SHP77 (cell line): Measurements from ENCODE around the gene CXCR3.
"Not testable (repeated sequence)": the region's sequence is repeated elsewhere in the genome, so short reads cannot be mapped to it uniquely, and the experiment has no call there.

Experiments
- DNase-seq, 2 experiments: peaks; one replicate each; lab custom pipeline; 2025; lab: John Stamatoyannopoulos, UW

The CXCR3 gene

DNA sequence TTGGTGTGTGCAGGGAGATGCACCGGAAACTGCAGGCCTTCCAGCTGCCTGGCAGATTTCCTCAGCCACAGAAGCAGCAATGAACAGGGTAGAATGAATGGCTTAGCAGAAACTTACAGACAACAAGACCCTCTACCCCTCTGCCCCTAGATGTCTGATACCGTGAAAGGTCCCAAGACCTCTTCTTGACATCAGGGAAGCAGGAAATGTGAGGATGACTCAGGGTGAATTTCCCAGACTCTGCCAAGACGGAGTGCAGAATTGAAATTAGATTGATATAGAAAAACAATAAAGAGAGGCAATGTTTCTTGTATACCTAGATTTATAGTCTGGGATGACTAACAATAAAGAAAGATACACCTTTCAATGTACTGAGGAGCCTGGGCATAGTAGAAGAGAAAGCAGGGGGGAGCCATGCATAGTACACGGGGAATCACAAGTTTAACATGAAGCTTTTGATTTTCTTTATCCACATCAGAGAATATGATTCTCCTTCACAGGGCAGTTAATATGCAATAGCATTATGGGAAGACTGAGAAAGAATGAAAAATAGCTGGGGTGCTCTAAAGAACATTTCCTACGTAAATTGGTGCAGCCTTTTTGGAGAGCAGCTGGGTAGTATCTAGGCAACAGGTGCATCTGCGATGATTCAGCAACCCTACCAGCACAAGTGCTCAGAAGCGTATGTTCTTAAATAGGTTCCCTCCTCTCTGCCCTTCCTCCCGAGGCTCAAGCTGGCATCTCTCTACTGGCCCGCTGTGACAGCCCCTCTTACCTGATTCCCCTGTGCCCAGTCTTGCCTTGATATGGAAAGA is 18.3 kb upstream of the CXCR3 start:
- DNase-seq, result peak; percentile 45 to 58

DNA sequence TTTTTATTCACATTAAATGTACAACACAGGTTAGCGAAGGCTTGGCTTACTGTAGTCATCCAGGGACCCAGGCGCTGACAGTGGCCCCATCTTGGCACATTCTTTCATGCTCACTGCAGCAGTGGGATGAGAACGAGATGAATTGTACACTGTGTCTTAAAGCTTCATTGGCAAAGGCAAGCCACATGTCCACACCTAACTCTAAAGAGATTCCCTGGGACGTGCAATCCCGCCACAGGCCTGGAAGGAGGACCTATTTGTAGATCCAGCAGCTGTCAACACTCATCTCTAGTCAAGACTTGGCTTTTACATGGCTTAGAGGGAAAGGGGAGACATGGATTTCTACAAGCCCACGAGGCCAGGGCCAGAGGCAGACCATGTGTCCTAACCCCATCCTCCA is 16.1 kb upstream of the CXCR3 start:
- DNase-seq, result no peak

DNA sequence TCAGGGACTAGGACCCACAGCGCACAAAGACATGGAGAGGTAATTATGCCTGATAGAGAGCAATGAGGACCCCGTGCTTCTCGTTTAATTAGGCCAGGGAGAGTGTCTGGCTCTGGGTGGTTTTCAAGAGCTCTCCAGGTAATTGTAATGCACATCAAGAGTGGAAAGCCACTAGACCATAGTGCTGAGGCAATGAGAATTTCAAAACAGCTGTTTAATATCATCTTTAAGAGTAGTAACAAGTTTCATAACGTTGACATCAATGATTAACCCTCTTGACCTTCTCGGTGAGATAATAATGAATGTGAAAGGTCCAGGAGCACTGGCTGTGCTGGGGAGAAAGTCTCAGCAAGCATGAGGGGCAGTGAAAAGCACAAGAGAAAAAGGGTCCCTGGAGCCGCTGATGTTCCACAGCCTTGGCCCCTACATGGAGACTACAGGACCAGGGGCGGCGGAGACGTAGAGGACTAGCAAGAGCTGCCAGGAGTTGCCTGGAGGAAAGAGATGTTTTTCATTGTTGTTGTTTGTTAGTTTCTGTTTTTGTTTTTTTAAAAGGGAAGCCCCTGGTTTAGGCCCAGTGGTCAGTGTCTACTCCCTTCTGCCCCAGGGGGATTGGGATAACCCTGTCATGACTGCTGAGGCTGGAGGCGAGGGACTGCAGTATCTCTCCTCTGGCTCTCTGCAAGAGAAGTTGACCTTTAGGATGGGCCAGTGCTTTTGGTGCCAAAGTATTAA is 14.8 kb upstream of the CXCR3 start:
- no peak for DNase-seq

DNA sequence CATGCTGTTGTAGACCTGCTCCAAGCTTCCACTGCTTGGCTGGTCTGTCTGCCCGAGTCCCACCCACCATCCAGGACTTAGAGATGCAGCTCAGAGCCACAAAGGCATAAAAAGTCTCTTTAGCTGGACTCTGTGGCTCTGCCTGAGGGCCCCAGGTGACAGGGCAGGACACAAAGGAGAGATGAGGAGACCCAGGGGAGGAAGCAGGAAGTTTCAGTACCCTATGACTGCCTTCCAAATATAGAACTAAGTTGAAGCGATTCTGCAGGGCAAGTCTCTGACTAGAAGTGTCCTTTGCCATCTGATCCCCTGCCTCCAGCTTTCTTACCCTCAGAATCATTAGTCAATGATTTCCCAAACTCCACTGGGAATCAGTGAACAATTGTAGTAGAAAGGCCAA is 11.2 kb upstream of the CXCR3 start:
- DNase-seq, result no peak

DNA sequence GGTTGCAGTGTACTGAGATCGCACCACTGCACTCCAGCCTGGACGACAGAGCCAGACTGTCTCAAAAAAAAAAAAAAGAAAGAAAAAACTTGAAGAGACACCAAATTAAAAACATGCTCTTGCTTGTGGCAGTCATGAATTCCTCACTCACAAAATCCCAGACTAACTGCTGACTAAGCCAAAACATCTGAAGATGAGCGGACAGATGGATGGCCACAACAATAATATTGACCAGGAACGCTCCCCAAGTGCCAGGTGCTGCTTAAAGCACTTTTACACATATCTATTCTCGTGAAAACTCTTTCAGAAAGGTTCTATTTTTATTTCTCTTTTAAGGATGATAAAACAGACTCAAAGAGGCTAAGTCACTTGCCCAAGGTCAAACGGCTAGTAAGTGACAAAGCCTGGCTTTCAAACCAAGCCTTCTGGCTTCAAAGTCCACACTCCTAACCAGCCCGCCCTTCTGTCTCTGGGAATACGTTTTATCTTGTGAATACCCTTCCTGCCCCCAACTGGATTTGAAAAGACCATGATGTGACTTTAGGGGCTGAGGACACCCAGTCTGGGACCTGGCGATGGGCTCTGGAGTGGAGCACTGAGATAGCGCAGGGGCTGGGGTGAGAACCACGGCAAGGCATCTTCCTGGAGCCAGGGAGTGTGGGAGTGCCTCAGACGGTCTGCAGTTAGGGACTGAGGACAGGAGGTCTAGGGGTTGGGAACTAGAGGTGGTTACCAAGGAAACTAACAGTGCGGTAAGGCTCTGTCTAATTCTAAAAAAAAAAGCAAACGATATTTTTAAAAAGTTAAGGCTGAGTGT is 9.5 kb upstream of the CXCR3 start:
- DNase-seq, result no peak

DNA sequence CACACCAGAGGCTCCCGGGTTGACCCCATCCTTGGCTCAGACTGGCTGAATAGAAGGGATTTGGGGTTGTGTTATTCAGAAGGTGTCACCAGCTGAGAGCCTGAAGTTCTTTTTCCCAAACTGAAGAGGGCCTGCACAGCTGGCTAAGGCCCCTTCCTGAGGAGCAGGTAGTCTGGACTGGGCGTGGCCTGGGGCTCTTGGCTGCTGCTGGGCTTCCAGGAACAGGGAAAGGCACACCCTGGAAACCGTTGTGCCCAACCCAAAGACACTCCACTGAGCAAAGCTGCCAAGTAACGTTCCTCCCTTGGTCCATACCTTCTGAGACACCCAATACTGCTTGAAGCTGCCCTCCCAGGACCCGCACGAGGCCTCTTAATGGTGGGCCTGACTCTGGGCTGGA is 8.3 kb upstream of the CXCR3 start:
- DNase-seq, result no peak

DNA sequence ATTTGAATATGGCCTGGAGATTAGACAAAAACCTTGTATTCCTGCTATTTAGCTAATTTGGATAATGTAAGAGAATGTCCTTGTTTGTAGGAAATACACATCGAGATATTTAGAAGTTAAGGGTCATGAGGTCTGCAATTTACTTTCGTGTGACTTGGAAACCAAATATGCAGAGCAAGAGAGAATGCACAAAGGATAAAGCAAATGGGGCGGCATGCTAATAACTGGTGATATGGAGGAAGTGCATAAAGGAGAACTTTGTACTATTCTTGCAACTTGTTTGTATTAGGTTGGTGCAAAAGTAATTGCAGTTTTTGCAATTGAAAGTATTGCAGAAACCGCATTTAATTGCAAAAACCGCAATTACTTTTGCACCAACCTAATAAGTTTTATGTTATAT is 7.2 kb upstream of the CXCR3 start:
- no peak for DNase-seq

DNA sequence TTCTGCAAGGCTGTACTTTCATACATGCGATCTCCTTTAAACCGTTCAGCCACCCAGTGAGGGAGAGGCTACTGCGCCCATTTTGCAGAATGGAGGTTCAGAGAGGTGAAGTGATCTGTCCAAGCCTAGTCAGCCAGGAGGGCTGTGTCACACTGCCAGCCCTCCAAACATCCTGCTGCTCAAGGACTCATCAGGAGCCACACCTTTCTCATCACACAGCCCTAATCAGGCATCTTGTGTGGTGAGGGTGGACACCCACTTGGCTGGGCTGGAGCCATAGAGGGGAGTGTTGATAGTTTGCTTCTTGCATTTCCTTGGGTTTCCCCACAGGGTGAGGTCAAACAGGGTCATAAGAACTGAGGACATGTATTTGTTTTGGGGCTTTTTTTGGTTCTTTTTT is 5.4 kb upstream of the CXCR3 start:
- DNase-seq, result no peak

DNA sequence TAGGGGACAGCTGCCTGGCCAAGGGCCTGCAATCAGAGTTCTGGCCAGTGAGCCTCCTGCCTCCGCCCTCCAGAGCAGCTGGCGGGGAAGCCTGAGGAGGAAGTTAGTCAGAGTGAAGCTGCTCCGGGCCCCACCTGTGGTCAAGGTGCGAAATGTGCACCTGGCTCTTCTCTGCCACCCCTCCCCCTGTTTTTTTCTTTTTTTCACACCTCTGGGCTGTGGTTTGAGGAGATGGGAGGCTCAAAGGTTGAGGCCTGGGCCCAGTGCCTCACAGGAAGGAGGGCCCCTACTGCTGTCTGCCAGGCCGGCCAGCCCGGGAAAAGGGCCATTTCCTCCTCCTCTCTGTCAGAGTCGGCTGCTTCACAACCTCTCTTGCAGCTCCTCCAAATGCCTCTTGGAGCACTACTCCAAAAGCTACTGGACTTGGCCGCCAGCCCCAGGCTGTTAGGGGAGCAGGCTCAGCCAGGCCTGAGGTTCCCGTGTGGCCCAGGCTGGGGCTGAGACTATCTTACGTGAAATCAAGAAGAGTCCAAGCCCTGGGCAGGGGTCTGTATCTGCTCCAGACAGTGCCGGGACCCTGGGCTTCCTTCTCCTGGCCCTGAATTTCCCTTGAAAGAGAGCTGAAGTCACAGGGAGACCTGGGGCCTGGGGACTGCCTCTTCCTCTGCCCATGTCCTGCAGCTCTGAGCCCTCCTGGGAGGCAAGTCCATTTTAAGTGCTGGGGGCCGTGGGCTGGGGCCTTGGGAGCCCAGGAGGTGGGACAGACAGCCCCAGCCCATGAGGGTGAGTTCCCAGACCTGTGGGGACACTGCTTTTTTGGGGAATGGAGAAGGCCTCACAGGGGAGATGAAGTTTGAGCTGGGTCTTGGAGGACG is 4.5 kb upstream of the CXCR3 start:
- DNase-seq, result peak; percentile 14 to 29

DNA sequence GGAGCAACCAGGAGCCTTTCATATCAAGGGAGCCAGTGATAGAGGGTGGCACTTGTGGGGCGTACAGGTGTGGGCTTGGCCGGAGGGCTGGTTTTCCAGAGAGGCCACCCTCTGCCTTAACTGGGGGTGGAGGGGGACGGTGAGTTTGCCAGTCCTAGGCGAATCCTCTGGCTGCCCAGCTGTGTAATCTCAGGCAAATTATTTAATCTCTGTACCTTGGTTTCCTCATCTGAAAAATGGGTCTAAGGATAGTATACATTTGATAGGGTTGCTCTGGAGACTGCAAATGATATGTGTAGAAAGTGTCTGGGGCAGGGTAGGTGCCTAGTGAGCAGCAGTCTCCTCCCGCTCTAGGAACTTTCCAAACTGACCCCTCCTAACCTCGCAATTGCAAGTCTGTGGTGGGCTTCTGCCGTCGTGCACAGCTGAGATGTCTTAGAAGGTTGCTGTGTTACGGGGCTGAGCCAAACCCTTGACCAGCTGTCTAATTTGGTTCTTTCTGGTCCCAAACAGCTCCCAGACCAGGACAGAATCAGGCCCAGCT is 3.8 kb upstream of the CXCR3 start:
- DNase-seq, result no peak

DNA sequence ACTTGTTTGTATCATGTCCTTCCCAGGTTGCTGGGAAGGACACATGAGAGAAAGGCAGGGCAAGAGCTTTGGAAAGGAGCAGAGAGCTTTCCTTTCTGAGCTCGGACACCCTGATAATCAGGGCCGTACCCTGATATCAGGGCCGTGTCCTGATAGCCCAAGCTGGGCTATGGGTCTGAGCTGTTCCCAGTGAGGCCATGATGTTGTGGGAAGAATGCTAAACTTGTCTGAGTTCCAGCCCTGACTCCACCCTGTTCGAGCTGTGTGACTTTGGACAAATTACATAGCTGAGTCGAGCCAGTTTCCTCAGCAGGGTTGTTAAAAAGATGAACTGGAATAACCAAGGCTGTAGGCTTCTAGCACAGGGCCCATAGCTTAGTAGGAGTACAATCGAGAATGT is 3.3 kb upstream of the CXCR3 start:
- DNase-seq, result no peak

DNA sequence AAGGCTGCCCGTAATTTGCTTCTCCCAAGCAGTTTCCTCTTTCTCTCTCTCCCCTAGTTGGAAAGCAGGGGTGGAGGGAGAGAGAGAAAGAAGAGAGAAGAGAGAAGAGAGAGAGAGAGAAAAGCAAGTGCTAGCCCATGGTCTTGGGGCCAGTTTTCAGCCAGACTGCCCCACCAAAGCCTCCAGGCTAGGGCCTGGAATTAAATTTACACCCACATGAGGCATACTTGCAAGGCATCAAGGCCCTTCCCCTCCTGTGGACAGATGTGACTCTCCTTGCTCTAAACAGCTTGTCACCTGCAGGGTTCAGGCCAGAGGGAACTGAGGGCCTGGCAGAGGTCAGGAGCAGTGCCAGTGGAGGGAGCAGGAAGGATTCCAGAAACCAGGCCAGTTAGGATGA is 1.7 kb upstream of the CXCR3 start:
- no peak for DNase-seq

DNA sequence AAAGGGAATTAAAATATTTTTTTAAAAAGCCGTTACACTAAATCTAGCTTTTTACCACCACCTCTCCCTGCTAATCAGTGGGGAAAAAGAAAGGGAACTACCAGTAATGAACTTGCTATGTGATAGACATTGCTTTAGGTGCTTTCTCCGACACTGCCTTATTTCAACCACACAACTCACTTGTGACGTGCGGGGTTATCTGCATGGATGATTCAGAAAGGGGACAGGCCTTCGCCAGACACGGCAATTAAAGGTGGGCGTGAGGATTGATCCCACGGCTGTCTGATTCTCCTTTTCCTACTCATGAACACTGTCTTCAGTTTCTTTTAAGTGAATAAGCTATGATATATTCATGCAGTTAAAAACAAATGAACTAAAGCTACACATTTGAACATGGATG is 882 bp upstream of the CXCR3 start:
- DNase-seq, result no peak

DNA sequence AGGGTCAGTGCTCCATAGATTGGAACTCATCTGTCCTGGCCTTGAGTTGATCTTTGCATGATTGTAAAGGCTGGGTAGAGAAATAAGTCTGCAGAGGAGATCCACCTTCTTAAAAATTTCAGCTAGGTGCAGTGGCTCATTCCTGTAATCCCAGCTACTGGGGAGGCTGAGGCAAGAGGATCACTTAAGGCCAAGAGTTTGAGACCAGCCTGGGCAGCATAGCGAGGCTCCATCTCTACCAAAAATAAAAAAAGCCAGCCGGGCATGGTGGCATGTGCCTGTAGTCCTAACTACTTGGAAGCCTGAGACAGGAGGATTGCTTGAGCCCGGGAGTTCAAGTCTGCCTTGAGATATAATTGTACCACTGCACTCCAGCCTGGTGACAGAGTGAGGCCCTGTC is 476 bp upstream of the CXCR3 start:
- no peak for DNase-seq

DNA sequence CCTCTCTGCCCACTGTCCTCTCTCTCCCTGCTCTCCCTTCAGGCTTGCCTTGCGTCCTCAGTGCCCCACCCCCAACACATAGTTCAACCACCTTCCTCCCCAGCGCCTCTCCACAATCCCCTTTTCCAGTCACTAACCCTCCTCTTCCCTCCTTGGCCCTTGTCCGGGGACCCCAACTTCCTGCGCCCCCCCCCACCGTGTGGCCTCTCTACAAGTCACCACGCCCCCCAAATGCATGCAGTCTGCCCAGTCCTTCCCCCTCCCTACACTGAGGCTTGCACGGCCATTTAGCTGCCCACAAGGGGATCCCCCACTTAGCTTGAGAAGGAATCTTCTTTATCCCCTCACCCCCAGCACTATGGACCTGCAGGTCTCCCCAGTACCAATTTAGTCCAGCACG is 569 bp downstream of the CXCR3 start:
- DNase-seq, result no peak

DNA sequence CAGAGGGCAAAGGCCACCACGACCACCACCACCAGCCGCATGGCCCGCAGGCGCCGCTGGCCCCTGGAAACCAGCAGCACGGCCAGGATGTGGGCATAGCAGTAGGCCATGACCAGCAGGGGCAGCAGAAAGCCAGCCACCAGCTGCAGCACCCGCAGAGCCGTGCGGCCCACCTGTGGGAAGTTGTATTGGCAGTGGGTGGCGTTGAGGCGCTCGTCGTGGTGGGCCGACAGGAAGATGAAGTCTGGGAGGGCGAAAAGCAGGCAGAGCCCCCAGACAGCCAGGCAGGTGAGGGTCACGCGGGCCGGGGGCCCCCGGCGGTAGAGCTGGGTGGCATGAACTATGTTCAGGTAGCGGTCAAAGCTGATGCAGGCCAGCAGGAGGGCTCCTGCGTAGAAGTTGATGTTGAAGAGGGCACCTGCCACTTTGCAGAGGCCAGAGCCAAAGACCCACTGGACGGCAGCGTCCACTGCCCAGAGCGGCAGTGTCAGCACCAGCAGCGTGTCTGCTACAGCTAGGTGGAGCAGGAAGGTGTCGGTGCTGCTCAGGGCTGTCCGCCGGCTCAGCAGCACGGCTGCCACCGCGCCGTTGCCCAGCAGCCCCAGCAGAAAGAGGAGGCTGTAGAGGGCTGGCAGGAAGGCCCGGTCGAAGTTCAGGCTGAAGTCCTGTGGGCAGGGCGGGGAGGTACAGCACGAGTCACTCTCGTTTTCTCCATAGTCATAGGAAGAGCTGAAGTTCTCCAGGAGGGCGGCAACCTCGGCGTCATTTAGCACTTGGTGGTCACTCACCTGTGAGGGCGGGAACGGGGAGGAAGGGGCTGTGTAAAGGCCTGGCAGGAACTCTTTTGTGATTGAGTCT is 1.4 kb downstream of the CXCR3 start:
- DNase-seq, result no peak

DNA sequence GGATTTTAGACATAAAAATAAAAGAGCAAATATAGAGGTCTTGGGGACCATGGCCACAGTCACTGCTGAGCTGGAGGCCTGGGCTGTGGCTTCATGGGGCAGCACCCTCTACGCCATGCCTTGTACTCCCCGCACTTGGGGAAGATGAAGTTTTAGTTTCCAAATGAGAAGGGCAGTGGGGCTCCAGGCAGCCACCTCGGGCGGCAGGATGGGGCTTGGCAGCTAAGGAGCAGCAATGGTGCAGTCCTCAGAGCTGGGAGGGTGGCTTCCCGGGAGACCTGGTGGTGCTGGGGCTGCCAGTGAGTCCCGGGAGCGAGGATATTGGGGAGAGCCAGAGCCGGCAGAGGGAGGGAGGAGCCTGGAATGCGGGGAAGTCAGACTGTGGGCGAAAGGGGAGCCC is 2.4 kb downstream of the CXCR3 start:
- DNase-seq, result no peak

DNA sequence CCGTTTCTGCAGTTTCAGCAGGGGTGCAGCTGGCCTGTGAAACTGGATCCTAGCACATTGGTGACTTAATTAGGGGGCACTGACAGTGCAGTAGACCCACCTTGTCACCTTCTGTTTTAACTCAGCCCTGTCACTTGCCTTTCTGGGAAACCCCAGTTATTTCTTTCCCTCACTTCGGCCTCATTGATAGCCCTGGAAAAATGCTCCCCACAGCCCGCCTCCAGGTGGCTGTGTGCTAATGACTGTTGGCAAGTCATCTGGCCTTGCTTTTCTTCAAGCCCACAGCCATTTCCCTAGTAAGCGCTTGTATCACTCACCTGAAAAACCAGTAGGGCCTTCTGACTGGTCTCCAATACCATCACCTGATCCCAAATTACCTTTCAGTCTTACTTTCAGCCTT is 3.3 kb downstream of the CXCR3 start:
- DNase-seq, result no peak

DNA sequence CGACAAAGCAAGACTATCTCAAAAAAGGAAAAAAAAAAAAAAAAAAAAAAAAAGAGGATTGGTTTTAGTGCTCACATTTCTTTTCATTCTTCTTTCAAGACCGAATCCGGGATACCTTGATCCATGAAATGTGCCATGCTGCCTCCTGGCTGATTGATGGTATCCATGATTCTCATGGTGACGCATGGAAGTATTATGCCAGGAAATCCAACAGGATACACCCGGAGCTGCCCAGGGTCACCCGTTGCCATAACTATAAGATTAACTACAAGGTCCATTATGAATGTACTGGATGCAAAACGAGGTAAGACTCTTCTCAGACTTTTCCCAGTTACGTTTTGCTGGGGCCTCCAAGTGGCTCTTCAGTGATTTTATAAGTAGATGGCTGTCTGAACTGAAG is 6.1 kb downstream of the CXCR3 start:
- no peak for DNase-seq

DNA sequence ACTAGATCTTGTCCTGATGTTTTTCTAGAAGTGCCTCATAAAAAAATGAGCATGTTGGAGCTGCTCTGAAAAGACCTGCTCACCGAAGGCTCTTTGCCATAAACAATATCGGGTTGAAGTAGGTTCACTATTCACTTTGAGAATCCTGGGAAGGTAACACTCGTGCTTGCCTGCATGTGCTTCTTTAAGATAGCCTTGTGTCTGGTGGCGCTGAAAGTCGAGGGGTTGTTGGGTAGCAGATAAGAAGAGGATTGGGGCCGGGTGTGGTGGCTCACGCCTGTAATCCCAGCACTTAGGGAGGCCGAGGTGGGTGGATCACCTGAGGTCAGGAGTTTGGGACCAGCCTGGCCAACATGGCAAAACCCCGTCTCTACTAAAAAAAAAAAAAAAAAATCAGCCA is 6.6 kb downstream of the CXCR3 start:
- not testable (repeated sequence) for DNase-seq
